IPS-18a (cell line): Measurements from ENCODE around the gene ATM.

Experiments
- H3K27ac ChIP-seq: one replicate; pipeline ENCODE4 v1.5.1; 2013; ENCODE audit warnings: low read length
- H3K27me3 ChIP-seq: one replicate; pipeline ENCODE4 v1.6.1; 2013; ENCODE audit warnings: mild to moderate bottlenecking, low read length; ENCODE audit not compliant: control insufficient read depth, insufficient read depth
- H3K36me3 ChIP-seq: one replicate; pipeline ENCODE4 v1.6.1; 2013; ENCODE audit warnings: low read depth, low read length; ENCODE audit not compliant: control insufficient read depth
- H3K4me1 ChIP-seq: one replicate; pipeline ENCODE4 v1.6.1; 2013; ENCODE audit warnings: low read depth, low read length; ENCODE audit not compliant: control insufficient read depth
- H3K4me3 ChIP-seq: one replicate; pipeline ENCODE4 v1.5.1; 2013; ENCODE audit warnings: low read length
- H3K9ac ChIP-seq: one replicate; pipeline ENCODE4 v1.6.1; 2013; ENCODE audit warnings: mild to moderate bottlenecking, low read length, moderate library complexity
- H3K9me3 ChIP-seq: one replicate; pipeline ENCODE4 v1.6.1; 2013; ENCODE audit warnings: low read depth, low read length; ENCODE audit not compliant: control insufficient read depth

The ATM gene

GRCh38 chr11:108293229-108293628 lies 70.4 kb downstream of the ATM start:
- Histone ChIP-seq H3K36me3 (peaks cover 47% of the 10 kb centered on the region), H3K9ac (no peak overlapping the region), H3K9me3 (no peaks in the 10 kb centered on the region), H3K4me1 (no peaks in the 10 kb centered on the region), H3K27ac (no peak overlapping the region), H3K4me3 (no peak overlapping the region), H3K27me3 (no peaks in the 10 kb centered on the region)

GRCh38 chr11:108302121-108302785 lies 79.4 kb downstream of the ATM start:
- no peaks in the 10 kb centered on the region for H3K27me3 ChIP-seq
- no peak overlapping the region for H3K9ac ChIP-seq
- peaks cover 65% of the 10 kb centered on the region for H3K36me3 ChIP-seq
- no peak overlapping the region for H3K4me3 ChIP-seq
- no peaks in the 10 kb centered on the region for H3K4me1 ChIP-seq
- H3K9me3 ChIP-seq: no peaks in the 10 kb centered on the region
- H3K27ac ChIP-seq: no peak overlapping the region

- H3K27ac ChIP-seq: no peak overlapping the region
- H3K27me3 ChIP-seq: no peaks in the 10 kb centered on the region
- H3K36me3 ChIP-seq: peaks cover 35% of the 10 kb centered on the region
- no peaks in the 10 kb centered on the region for H3K4me1 ChIP-seq
- no peak overlapping the region for H3K4me3 ChIP-seq
- no peak overlapping the region for H3K9ac ChIP-seq
- H3K9me3 ChIP-seq: no peaks in the 10 kb centered on the region
Observed at GRCh38 chr11:108307751-108308150, 84.9 kb downstream of the ATM start.

GRCh38 chr11:108313444-108313843 lies 90.6 kb downstream of the ATM start:
- Histone ChIP-seq H3K27ac (no peak overlapping the region), H3K4me1 (no peaks in the 10 kb centered on the region), H3K9me3 (no peaks in the 10 kb centered on the region), H3K36me3 (peaks cover 30% of the 10 kb centered on the region), H3K4me3 (no peak overlapping the region), H3K27me3 (no peaks in the 10 kb centered on the region), H3K9ac (no peak overlapping the region)

- Histone ChIP-seq H3K36me3 (peaks cover 39% of the 10 kb centered on the region), H3K9ac (no peak overlapping the region), H3K4me1 (no peaks in the 10 kb centered on the region), H3K27ac (no peak overlapping the region), H3K9me3 (no peaks in the 10 kb centered on the region), H3K4me3 (no peak overlapping the region), H3K27me3 (no peaks in the 10 kb centered on the region)
Observed at GRCh38 chr11:108316061-108316460, 93.2 kb downstream of the ATM start.

- H3K27ac ChIP-seq: no peak overlapping the region
- H3K27me3 ChIP-seq: no peaks in the 10 kb centered on the region
- no peaks in the 10 kb centered on the region for H3K9me3 ChIP-seq
- no peaks in the 10 kb centered on the region for H3K4me1 ChIP-seq
- peaks cover 38% of the 10 kb centered on the region for H3K36me3 ChIP-seq
- H3K4me3 ChIP-seq: no peak overlapping the region
- H3K9ac ChIP-seq: no peak overlapping the region
Observed at GRCh38 chr11:108319541-108320145, 96.8 kb downstream of the ATM start.

GRCh38 chr11:108322666-108323065 lies 99.8 kb downstream of the ATM start:
- H3K9ac ChIP-seq: no peak overlapping the region
- H3K9me3 ChIP-seq: no peaks in the 10 kb centered on the region
- no peaks in the 10 kb centered on the region for H3K27me3 ChIP-seq
- H3K4me3 ChIP-seq: no peak overlapping the region
- no peaks in the 10 kb centered on the region for H3K4me1 ChIP-seq
- H3K36me3 ChIP-seq: peaks cover 39% of the 10 kb centered on the region
- no peak overlapping the region for H3K27ac ChIP-seq

- H3K4me1 ChIP-seq: no peaks in the 10 kb centered on the region
- H3K36me3 ChIP-seq: peaks cover 49% of the 10 kb centered on the region
- no peaks in the 10 kb centered on the region for H3K9me3 ChIP-seq
- H3K4me3 ChIP-seq: no peak overlapping the region
- H3K9ac ChIP-seq: no peak overlapping the region
- H3K27ac ChIP-seq: no peak overlapping the region
- H3K27me3 ChIP-seq: no peaks in the 10 kb centered on the region
Observed at GRCh38 chr11:108324587-108324986, 101.7 kb downstream of the ATM start.

- peaks cover 45% of the 10 kb centered on the region for H3K36me3 ChIP-seq
Observed at GRCh38 chr11:108333403-108333899, 110.6 kb downstream of the ATM start.

GRCh38 chr11:108338750-108339149 lies 115.9 kb downstream of the ATM start:
- Histone ChIP-seq H3K9ac (no peak overlapping the region), H3K27me3 (no peaks in the 10 kb centered on the region), H3K9me3 (no peaks in the 10 kb centered on the region), H3K27ac (no peak overlapping the region), H3K36me3 (peaks cover 22% of the 10 kb centered on the region), H3K4me3 (no peak overlapping the region), H3K4me1 (peaks cover 7% of the 10 kb centered on the region)

More at GRCh38 chr11:108333403-108333899, 110.6 kb downstream of the ATM start:
- Histone ChIP-seq H3K27me3 (no peaks in the 10 kb centered on the region), H3K9me3 (no peaks in the 10 kb centered on the region), H3K4me1 (no peaks in the 10 kb centered on the region), H3K27ac (no peak overlapping the region), H3K9ac (no peak overlapping the region), H3K4me3 (no peak overlapping the region)

- Histone ChIP-seq H3K4me3 (no peak overlapping the region), H3K9ac (no peak overlapping the region), H3K9me3 (no peaks in the 10 kb centered on the region), H3K4me1 (peaks cover 7% of the 10 kb centered on the region), H3K27me3 (no peaks in the 10 kb centered on the region), H3K27ac (no peak overlapping the region), H3K36me3 (peaks cover 5% of the 10 kb centered on the region)
Observed at GRCh38 chr11:108340973-108341372, 118.1 kb downstream of the ATM start.

- Histone ChIP-seq H3K4me3 (no peak overlapping the region), H3K27ac (no peak overlapping the region), H3K27me3 (no peaks in the 10 kb centered on the region), H3K9ac (no peak overlapping the region), H3K36me3 (peaks cover 3% of the 10 kb centered on the region), H3K4me1 (peaks cover 7% of the 10 kb centered on the region), H3K9me3 (no peaks in the 10 kb centered on the region)
Observed at GRCh38 chr11:108341654-108342053, 118.8 kb downstream of the ATM start.
